HG03095 (cell line): ENCODE data around the gene CENPP.
"Not testable (repeated sequence)": the region's sequence is repeated elsewhere in the genome, so short reads cannot be mapped to it uniquely, and the experiment has no call there.

Source experiments
- ATAC-seq: cut with Tn5 transposase; IDR thresholded peaks from one replicate; pipeline ENCODE4 v1.9.1; 2021; ENCODE audit warnings: moderate library complexity; ENCODE audit not compliant: unreplicated experiment

CENPP gene

DNA sequence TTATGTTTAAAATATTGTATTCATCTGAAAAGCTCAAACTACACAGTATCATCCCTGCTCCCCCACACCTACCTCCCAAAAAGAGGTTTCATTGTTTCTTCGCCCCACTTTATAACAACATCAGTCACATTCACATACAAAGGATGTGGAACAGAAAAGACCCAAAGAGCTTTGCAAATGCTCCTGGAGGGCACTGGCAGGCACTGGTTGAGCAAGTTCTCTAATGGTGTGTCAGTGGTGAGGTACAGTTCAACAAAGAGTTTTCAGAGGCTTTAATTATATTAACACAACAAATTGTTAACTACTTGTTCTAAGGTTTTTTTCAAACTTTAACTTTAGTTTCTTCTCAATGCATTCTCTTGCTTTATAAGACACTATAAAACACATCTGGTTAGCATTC is 264.2 kb downstream of the CENPP start:
- no peak for ATAC-seq

DNA sequence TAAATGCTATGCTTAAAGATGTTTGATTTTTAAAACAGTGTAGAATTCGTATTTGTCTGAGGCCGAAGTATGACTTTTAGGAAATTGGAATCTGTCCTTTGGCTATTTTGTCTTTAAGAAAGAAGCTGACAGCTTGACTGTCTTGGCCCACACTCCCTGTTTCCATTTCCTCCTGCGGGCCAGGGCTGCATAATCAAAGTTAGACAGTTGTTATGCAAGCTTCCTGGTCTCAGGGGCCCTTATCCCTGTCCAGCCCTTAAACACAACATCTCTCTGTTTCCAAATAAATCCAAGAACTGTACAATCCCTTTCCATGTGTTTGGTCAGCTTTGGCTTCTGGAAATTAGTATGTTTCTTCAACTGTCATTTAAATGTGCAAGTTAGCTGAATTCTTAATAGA is 264.6 kb downstream of the CENPP start:
- ATAC-seq, result no peak

DNA sequence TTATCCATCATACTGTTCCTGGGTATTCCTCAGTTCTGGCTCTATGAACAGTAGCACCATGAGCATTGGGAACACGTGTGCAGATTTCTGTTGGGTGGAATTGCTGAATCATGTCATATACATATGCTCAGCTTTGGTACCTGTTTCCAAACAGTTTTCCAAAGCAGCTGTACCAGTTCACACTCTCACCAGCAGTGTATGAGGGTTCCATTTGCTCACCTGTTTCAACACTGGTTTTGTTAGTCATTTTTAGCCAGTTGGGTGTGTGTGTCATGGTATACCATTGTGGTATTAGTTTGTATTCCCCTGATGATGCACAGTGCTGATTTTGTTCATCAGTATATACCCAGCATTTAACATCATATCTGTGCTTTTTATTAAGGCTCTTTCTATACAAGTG is 266.8 kb downstream of the CENPP start:
- ATAC-seq, result no peak

DNA sequence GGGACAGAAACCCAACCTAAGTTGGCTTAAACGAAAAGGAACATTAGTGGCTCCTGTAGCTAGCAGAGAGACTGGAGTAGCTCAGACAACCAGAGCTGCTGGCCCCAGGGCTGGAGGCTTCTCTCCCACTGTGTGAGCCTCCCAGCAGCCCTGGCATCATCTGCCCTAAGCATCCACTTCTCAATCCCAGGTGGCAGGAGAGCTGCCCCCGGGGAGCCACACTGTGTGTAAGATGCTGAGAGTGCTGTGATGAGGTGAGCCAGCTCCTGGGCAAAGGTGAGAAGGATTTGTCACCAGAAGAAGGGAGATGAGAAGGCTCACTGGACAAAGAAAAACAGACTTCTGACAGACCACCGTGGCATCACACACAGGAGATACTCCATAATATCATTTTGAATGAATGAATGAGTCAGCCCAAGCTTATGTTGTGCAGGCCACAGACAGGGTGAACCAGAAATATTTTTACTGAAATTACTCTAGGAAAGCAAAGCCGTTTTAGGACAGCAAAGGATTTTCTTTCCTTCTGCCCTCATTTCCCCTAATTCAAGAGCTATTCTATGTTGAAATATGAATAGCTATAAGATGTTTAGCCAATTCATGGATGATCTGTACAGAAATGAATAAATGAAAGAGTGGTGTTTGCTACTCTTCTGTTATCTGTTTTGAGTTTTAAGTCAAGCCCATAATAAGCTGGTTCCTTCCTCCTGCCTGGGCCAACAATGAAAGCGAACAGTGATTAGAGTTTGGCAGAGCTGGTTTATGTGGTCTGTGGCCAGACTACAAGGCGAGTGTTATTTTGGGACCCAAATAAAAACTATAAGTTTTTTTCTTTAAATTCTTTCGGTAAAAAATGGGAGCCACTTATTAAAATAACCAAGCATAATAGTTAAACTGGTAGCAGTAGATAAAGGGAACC is 267.5 kb downstream of the CENPP start:
- no peak for ATAC-seq

DNA sequence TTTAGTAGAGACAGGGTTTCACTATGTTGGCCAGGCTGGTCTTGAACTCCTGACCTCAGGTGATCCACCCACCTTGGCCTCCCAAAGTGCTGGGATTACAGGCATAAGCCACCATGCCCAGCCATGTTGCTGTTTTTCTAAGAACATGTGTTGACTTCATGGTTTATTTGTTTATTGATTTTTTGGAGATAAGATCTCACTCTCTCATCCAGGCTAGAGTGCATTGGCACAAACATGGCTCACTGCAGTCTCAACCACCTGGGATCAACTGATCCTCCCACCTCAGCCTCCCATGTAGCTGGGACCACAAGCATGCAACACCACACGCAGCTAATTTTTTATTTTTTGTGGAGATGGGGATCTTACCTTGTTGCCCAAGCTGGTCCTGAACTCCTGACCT is 269.3 kb downstream of the CENPP start:
- ATAC-seq, result not testable (repeated sequence)

DNA sequence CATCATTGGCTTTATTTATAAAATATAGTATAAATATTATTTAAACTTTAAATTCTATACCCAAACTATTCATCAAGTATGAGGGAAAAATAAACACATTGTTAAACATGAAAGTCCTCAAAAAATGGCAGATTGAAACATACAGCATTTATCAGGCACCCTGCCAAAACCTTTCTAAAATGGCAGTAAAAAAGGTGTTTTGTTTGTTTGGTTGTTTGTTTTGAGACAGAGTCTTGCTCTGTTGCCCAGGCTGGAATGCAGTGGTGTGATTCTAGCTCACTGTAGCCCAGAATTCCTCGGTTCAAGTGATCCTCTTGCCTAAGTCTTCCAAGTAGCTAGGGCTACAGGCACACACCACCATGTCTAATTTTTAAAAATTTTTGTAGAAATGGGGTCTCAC is 270.2 kb downstream of the CENPP start:
- ATAC-seq, result no peak

DNA sequence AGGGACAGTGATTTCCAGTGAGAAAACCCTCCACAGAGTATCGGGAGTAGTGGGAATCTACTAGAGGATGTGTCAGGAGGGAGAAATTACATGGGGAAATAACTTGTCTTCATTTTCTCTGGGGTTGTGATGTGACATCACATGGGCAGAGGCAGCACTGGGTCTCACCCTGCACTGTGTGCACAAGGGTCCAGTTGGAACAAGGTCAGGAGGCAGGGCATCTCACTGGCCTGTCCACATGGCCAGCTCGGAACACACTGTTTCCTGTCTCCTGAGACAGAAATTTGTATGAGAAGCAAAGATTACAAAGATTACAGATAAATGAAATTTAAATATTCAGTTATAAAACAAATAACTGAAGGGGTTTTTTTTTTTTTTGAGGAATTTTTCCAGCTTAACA is 272.6 kb downstream of the CENPP start:
- no peak for ATAC-seq

DNA sequence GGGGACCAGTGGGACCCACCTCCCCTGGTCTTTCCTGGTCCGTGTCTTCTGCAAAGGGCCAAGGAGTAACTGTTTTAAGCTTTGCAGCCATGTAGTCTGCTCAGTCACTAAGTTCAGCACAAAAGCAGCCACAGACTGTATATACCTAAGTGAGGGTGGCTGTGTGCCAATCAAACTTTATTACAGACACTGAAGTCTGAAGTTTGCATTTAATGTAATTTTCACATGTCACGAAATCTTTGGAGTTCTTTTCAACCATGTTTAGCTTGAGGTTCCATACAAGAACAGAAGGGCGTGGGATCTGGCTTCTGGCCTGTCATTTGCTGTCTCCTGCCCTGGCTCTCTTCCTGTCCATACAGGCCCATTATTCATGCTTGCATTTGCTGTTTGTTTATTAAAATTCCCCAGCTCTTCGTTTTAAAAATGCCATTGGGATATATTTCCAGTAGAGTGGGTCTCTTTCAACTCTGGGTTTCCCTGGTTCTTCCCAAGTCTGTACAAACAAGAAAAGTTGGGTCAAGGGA is 274.2 kb downstream of the CENPP start:
- ATAC-seq, result no peak

DNA sequence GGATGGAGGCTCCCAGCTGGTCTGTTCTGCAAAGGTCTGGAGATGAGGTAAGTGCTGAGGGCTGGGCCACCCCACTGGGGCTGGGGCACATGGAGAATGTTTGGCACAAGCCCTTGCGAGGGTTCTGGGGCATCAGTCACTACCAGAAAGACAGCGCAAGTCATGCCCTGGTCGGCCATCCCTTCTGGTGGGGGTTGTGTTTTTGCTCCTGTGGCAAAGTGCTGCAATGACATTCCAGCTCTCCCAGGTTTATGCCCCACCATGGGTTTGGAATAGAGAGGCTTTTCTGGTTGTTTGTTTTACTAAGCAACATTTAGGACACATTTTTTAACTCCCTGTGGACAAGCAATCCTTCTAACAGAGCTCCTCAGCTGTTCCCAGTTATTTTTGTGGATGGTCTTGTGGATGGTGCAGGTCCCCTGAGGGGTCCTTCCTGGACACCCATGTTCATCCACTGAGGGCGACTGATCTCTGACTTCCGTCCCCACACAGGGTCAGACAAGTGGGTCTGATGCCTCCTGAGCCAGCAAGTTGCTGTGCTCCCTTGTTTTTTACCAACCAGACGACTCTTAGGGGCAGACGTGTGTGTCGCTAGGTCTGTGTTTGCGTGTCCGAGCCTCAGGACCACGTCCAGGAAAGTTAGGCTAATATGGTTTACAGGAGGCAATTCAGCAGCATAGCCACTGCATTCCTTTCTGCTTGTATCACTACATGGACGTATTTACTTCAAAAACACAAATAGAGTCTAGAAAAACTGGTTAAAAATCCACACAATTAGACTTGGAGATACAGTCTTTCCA is 274.9 kb downstream of the CENPP start:
- no peak for ATAC-seq

DNA sequence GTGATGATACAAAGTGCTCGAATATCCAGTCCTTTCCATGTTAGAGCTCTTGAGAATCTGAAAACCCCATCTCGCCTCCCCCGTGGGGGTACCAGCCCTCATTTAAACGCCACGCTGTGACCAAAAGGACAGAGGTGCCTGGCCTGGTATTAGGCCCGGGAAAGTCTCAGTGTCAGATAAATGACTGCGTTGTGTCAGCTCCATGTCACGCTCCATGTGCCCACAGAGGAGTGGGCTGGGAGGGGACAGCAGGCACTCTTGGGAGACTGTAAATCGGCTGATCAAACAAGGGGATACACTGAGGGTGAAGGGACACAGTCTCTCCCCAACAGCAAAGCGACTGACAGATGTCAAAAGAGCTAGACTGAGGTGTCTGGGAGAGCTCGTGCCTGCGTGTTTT is 275.7 kb downstream of the CENPP start:
- no peak for ATAC-seq

DNA sequence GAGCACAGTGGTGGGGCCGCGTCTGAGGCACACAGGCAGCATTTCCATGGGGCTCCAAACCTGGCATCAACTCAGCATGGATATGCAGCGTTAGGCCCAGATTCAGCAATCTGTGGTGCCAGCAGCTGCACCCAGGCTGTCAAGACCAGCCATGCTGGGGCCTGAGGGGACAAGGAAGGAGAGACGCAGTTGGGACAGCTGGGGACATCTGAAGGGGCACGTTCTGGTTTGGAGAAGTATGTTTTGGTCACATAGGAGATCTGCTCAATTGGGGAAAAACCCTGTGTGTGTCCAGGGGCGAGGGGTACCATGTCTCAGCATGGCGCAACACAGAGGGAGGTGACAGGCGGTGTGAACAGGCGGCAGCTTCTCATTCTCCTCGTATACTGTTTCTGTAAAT is 276.7 kb downstream of the CENPP start:
- no peak for ATAC-seq

DNA sequence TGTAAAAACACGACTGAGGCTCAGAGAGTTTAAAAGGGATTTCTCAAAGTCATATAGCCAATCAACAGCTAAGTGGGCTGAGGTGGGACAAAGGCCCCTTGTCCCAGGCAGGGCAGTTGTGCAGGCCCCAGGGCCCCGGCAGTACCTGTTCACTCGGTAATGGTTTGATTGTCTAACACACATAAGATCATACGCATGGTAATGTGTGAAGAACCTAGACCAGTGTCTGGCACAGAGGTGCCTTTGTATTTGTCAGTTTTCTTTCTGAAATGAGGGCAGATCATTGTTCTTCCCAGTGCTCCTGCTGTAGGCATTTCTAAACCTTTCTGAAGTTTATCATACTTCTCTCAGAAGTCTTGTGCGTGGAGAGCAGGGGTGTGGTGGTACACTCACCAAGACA is 277.3 kb downstream of the CENPP start:
- no peak for ATAC-seq

DNA sequence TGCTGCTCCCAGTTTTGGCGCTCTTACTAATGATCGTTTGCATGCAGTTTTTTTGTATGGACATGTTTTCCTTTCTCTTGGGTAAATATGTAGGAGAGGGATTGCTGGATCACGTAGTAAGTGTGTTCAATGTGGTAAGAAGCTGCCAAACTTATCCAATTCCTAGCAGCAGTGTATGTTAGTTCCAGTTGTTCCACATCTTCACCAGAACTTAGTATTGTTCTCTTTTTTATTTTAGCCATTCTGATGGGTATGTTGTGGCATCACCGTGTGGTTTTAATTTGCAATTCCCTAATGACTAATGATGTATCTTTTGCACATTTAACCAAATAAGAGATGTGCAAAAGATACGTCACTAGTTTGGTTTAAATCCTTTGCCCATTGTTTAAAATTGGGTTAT is 278.2 kb downstream of the CENPP start:
- ATAC-seq, result no peak

DNA sequence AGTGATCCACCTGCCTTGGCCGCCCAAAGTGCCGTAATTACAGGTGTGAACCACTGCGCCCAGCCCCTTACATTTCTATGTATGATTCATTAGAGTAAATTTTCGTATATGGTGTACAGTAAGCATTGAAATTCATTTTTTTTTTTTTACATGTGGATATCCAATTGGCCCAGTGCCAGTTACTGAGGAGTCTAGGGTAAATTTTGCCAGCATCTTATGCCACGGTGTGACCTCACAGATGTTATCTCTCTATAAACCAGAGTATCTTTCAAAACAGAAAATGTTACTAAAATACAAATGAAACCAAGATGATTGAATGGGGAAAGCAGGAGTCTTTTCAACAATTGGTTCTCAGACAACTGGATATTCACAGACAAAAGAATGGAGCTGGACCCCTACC is 279.5 kb downstream of the CENPP start:
- no peak for ATAC-seq

DNA sequence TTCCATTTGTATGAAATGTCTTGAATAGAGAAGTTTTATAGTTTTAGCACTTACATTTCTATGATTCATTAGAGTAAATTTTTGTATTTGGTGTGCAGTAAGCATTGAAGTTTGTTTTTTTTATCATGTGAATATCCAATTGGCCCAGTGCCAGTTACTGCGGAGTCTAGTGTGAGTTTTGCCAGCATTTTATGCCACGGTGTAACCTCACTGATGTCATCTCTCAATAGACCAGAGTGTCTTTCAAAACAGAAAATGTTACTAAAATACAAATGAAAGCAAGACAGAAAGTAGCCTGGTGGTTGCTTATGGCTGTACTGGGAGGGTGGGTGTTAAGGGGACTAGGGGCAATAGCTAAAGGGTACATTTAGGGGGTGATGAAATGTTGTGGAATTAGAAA is 281.3 kb downstream of the CENPP start:
- ATAC-seq, result no peak

DNA sequence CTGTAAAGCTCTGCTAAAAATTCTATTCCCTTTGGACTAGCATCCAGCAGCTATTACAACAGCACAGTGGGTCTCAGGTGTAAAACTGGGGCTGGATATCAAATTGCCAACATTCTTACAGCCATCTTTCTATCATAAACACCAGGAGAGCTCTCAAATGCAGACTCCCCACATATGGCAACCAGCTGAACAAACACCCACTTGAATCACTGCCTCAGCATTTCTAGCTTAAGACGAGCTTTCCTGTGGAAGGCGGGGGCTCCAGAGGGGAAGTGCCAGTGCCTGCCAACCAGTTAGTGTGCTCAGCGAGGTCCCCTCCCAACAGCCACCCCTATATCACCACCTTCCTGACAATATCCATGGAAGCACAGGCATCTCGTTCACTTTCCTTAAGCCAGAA is 282.0 kb downstream of the CENPP start:
- no peak for ATAC-seq

DNA sequence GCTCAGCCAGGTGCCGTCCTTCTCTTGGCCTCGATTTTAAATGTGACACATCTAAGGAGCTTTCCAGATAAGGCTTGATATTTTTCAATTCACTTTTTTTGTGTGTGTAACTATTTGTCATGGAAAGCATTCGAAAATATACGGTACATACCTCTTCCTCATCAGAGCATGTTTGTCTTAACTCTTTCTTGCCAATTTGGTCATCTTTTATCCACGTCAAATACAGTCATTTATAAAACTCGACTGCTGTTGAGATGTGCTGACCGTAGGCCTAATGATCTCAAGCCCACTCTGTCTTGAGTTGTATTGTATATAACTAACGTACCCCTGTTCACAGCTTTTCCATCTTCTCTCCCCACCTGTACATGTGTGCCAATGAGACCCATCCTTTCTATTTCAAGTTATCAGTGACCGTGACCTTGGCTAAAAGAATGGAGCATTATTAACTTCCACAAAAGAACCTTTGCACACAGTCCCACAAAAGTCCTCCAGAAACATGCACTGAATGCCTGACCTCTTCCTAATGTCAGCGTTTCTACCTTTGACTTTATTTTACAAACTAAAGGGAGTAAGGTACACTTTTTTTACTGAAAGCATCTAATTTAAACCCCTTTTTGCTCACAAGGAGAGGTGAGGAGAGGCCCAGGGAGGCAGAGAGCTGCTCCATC is 282.6 kb downstream of the CENPP start:
- no peak for ATAC-seq

DNA sequence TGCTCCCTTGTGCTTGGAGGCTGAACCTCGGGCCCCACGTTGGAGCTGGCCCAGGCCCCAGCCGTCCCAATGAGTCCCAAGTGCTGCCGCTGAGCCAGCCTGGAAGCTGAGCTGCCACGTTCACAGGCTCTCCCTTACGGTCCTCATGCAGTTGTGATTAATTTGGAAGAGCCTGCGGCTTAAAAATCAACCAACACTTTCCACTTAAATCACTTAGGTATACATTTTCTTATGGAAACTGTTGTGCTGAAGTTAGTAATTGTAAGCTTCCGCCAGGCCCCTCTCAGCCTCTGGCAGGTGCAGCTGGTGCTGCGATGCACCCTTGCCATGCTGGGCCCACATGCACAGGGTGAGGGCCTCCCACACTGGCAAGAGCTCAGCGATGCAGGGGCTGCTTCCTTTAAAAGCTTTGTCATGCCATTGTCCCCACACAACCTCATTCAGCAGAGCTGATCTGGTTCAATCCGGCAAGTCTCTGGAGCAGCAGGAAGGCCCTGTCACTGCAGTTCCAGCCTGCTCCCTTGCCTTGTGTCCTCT is 283.2 kb downstream of the CENPP start:
- no peak for ATAC-seq

DNA sequence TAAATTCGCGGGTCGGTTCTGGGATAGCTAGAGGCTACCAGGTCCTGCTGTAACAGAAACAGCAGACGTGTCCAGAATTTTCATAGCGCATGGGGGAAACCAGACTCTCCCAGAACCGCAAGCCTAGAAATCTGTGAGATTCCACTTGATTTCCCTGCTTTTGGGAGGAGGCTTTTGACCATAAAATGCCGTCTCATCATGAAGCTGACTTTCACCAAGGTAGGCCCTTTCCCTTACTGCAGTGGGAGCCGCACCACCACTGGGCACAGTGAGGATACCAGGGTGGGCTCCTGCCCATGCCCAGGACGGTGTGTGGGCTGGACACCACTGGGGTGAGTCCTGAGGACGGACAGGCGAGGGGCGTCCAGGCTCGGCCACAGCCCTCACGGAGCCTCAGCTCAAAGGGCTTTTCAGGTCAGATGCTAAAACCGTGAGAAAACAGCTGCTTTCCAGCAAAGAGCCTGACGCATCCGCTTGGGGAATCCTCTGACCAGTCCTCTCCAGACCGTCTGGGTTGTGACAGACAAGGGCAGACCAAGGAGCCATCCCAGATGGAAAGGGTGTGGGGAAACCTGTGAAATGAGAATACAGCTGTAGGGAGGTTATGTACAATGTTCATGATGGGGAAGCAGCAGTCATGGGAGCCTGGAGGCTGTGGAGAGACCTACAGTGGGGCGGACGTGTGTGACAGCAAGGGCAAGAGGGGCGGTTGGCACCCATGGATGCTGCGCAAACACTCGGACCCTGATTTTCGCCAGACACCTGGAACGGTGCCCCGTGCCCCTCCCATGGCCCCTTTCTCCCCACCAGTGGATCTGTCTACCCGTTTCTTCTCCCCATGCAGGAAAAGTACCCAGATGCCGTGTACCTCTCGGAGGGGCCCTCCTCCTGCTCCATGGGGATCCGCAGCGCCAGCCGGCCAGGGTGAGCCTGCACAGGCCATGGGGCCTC is 285.0 kb downstream of the CENPP start:
- ATAC-seq, result no peak
